ENCODE measurements around the gene ARHGEF12.
A peak's percentile ranks its signal among the peaks of the same experiment; 100 is the strongest.
"Not testable (repeated sequence)": the region's sequence is repeated elsewhere in the genome, so short reads cannot be mapped to it uniquely, and the experiment has no call there.

ARHGEF12 gene

GRCh38 chr11:120501976-120502755 lies 166.0 kb downstream of the ARHGEF12 start:
- no peak overlapping the region for H3K4me3 ChIP-seq (ENCODE audit: low read length)
- peaks cover 7% of the 10 kb centered on the region for H3K4me1 ChIP-seq (ENCODE audit: control insufficient read depth, insufficient read depth, low read length)
- no peaks in the 10 kb centered on the region for H3K36me3 ChIP-seq (ENCODE audit: control insufficient read depth, insufficient read depth, low read length)
- H3K9ac ChIP-seq (ENCODE audit: low read length), result no peak overlapping the region
- H3K27ac ChIP-seq (ENCODE audit: low read depth, low read length), result no peak overlapping the region
- peaks cover 3% of the 10 kb centered on the region for H3K27me3 ChIP-seq (ENCODE audit: control insufficient read depth, insufficient read depth, low read length)

GRCh38 chr11:120503529-120503928 lies 167.3 kb downstream of the ARHGEF12 start:
- not testable (repeated sequence) for H3K9ac ChIP-seq (ENCODE audit: low read length); H3K36me3 ChIP-seq (ENCODE audit: control insufficient read depth, insufficient read depth, low read length); H3K4me1 ChIP-seq (ENCODE audit: control insufficient read depth, insufficient read depth, low read length); H3K4me3 ChIP-seq (ENCODE audit: low read length); H3K27me3 ChIP-seq (ENCODE audit: control insufficient read depth, insufficient read depth, low read length); H3K27ac ChIP-seq (ENCODE audit: low read depth, low read length)

GRCh38 chr11:120505801-120506425 lies 169.7 kb downstream of the ARHGEF12 start:
- Histone ChIP-seq H3K4me3 (ENCODE audit: low read length) (no peak overlapping the region), H3K36me3 (ENCODE audit: control insufficient read depth, insufficient read depth, low read length) (no peaks in the 10 kb centered on the region), H3K27me3 (ENCODE audit: control insufficient read depth, insufficient read depth, low read length) (peaks cover 2% of the 10 kb centered on the region)

GRCh38 chr11:120509346-120510053 lies 173.3 kb downstream of the ARHGEF12 start:
- H3K4me1 ChIP-seq (ENCODE audit: control insufficient read depth, insufficient read depth, low read length), result no peaks in the 10 kb centered on the region
- H3K4me3 ChIP-seq (ENCODE audit: low read length), result no peak overlapping the region
- peaks cover 2% of the 10 kb centered on the region for H3K27me3 ChIP-seq (ENCODE audit: control insufficient read depth, insufficient read depth, low read length)
- no peak overlapping the region for H3K27ac ChIP-seq (ENCODE audit: low read depth, low read length)
- H3K36me3 ChIP-seq (ENCODE audit: control insufficient read depth, insufficient read depth, low read length), result no peaks in the 10 kb centered on the region
- H3K9ac ChIP-seq (ENCODE audit: low read length), result no peak overlapping the region

More at GRCh38 chr11:120505801-120506425, 169.7 kb downstream of the ARHGEF12 start:
- Histone ChIP-seq H3K9ac (ENCODE audit: low read length) (no peak overlapping the region), H3K4me1 (ENCODE audit: control insufficient read depth, insufficient read depth, low read length) (peaks cover 7% of the 10 kb centered on the region), H3K27ac (ENCODE audit: low read depth, low read length) (no peak overlapping the region)

- H3K4me3 ChIP-seq (ENCODE audit: low read length), result peak overlapping the region; percentile 35
- H3K9ac ChIP-seq (ENCODE audit: low read length), result no peak overlapping the region
- peaks cover 2% of the 10 kb centered on the region for H3K27me3 ChIP-seq (ENCODE audit: control insufficient read depth, insufficient read depth, low read length)
- H3K4me1 ChIP-seq (ENCODE audit: control insufficient read depth, insufficient read depth, low read length), result no peaks in the 10 kb centered on the region
- H3K27ac ChIP-seq (ENCODE audit: low read depth, low read length), result no peak overlapping the region
- H3K36me3 ChIP-seq (ENCODE audit: control insufficient read depth, insufficient read depth, low read length), result no peaks in the 10 kb centered on the region
Measured at GRCh38 chr11:120510406-120511115, 174.3 kb downstream of the ARHGEF12 start.

GRCh38 chr11:120511116-120511819 lies 175.1 kb downstream of the ARHGEF12 start, which contains the start of gene GRIK4:
Gene GRIK4 (plus strand): TSS chr11:120511748. CDS start chr11:120660319, 148,571 bp downstream.
- Histone ChIP-seq H3K27me3 (ENCODE audit: control insufficient read depth, insufficient read depth, low read length) (peaks cover 4% of the 10 kb centered on the region), H3K9ac (ENCODE audit: low read length) (no peak within 1 kb of the TSS), H3K27ac (ENCODE audit: low read depth, low read length) (no peak within 1 kb of the TSS)

GRCh38 chr11:120511820-120512738 lies 175.9 kb downstream of the ARHGEF12 start:
- Histone ChIP-seq H3K27ac (ENCODE audit: low read depth, low read length) (no peak overlapping the region), H3K4me3 (ENCODE audit: low read length) (no peak overlapping the region), H3K9ac (ENCODE audit: low read length) (no peak overlapping the region), H3K36me3 (ENCODE audit: control insufficient read depth, insufficient read depth, low read length) (no peaks in the 10 kb centered on the region), H3K27me3 (ENCODE audit: control insufficient read depth, insufficient read depth, low read length) (peaks cover 10% of the 10 kb centered on the region), H3K4me1 (ENCODE audit: control insufficient read depth, insufficient read depth, low read length) (no peaks in the 10 kb centered on the region)

More at GRCh38 chr11:120511116-120511819, 175.1 kb downstream of the ARHGEF12 start, which contains the start of gene GRIK4:
- Histone ChIP-seq H3K4me3 (ENCODE audit: low read length) (peak within 1 kb of the TSS; percentile 35), H3K36me3 (ENCODE audit: control insufficient read depth, insufficient read depth, low read length) (no peaks in the 10 kb centered on the region), H3K4me1 (ENCODE audit: control insufficient read depth, insufficient read depth, low read length) (no peaks in the 10 kb centered on the region)

- Histone ChIP-seq H3K36me3 (ENCODE audit: control insufficient read depth, insufficient read depth, low read length) (no peaks in the 10 kb centered on the region), H3K4me1 (ENCODE audit: control insufficient read depth, insufficient read depth, low read length) (no peaks in the 10 kb centered on the region), H3K4me3 (ENCODE audit: low read length) (no peak overlapping the region), H3K9ac (ENCODE audit: low read length) (no peak overlapping the region), H3K27me3 (ENCODE audit: control insufficient read depth, insufficient read depth, low read length) (peaks cover 10% of the 10 kb centered on the region), H3K27ac (ENCODE audit: low read depth, low read length) (no peak overlapping the region)
Measured at GRCh38 chr11:120512739-120513435, 176.7 kb downstream of the ARHGEF12 start.

GRCh38 chr11:120513436-120514315 lies 177.5 kb downstream of the ARHGEF12 start:
- Histone ChIP-seq H3K4me3 (ENCODE audit: low read length) (no peak overlapping the region), H3K27me3 (ENCODE audit: control insufficient read depth, insufficient read depth, low read length) (peaks cover 10% of the 10 kb centered on the region), H3K4me1 (ENCODE audit: control insufficient read depth, insufficient read depth, low read length) (no peaks in the 10 kb centered on the region), H3K9ac (ENCODE audit: low read length) (no peak overlapping the region), H3K27ac (ENCODE audit: low read depth, low read length) (no peak overlapping the region), H3K36me3 (ENCODE audit: control insufficient read depth, insufficient read depth, low read length) (no peaks in the 10 kb centered on the region)

GRCh38 chr11:120514541-120515121 lies 178.4 kb downstream of the ARHGEF12 start:
- Histone ChIP-seq H3K4me3 (ENCODE audit: low read length) (no peak overlapping the region), H3K27ac (ENCODE audit: low read depth, low read length) (no peak overlapping the region), H3K36me3 (ENCODE audit: control insufficient read depth, insufficient read depth, low read length) (no peaks in the 10 kb centered on the region), H3K9ac (ENCODE audit: low read length) (no peak overlapping the region), H3K4me1 (ENCODE audit: control insufficient read depth, insufficient read depth, low read length) (no peaks in the 10 kb centered on the region), H3K27me3 (ENCODE audit: control insufficient read depth, insufficient read depth, low read length) (peaks cover 9% of the 10 kb centered on the region)
